Measurements from ENCODE around the gene NDUFS2. TPM values are rescaled to one million over a fixed set of nuclear protein-coding genes. Genes with fewer than 3 reads are reported as not detected.

The NDUFS2 gene
- total and polyA plus RNA-seq, 9 of the 15 experiments (the other 6 are each of a cell fraction or from before 2014, with no cell fraction given) = 70.0 to 176 (median 141) TPM

GRCh38 chr1:161177112-161177935 lies 24.8 kb upstream of the NDUFS2 start, which contains the start of gene B4GALT3 (continued):
- TF ChIP-seq NCOA6 (IDR thresholded peaks at IDR 0.05) (no peak), ZNF280A (IDR thresholded peaks at IDR 0.05; ENCODE audit: low read depth, partially characterized antibody) (no peak), ZKSCAN8 (CRISPR knock-in tag; IDR thresholded peaks at IDR 0.05) (no peak), RBM39 (optimal IDR thresholded peaks at IDR 0.05; ENCODE audit: low read depth, low read length) (peak; percentile 19), TFAP4 (CRISPR knock-in tag; IDR thresholded peaks at IDR 0.05; ENCODE audit: borderline replicate concordance) (peak; percentile 75), POU5F1 (IDR thresholded peaks at IDR 0.05; ENCODE audit: borderline replicate concordance, low read depth, low read length, partially characterized antibody) (no peak), MXD1 (CRISPR knock-in tag; IDR thresholded peaks at IDR 0.05; ENCODE audit: borderline replicate concordance, poor library complexity, severe bottlenecking) (peak; percentile 31), ARID3A (IDR thresholded peaks at IDR 0.05; ENCODE audit: borderline replicate concordance, low read depth, low read length) (peak; percentile 42; the same call in 1 of the 2 replicates), VEZF1 (CRISPR knock-in tag; IDR thresholded peaks at IDR 0.05) (peak; percentile 60), TEAD1 (CRISPR knock-in tag; IDR thresholded peaks at IDR 0.05) (peak in 1 of 2 experiments; percentile 62; a peak in 2 of 4 replicates), LCOR (CRISPR knock-in tag; IDR thresholded peaks at IDR 0.05) (peak; percentile 69; the same call in 1 of the 2 replicates), BCOR (IDR thresholded peaks at IDR 0.05) (peak; percentile 73), HMGN3 (IDR thresholded peaks at IDR 0.05; ENCODE audit: borderline replicate concordance, extremely low read depth, insufficient read length, low read depth, low read length) (peak; percentile 72), ZNF263 (CRISPR knock-in tag; IDR thresholded peaks at IDR 0.05; ENCODE audit: borderline replicate concordance) (peak; percentile 43; the same call in 1 of the 2 replicates), SMARCE1 (IDR thresholded peaks at IDR 0.05) (peak; percentile 23; the same call in 1 of the 2 replicates), NR2C2 (CRISPR knock-in tag; IDR thresholded peaks at IDR 0.05) (peak; percentile 47; the same call in 1 of the 2 replicates), NR2C2 (tag; IDR thresholded peaks at IDR 0.05) (peak; percentile 89), ETV5 (CRISPR knock-in tag; IDR thresholded peaks at IDR 0.05; ENCODE audit: low read depth) (peak; percentile 74), ZNF134 (CRISPR knock-in tag; conservative IDR thresholded peaks at IDR 0.05) (peak; percentile 90), SMARCC2 (IDR thresholded peaks at IDR 0.05; ENCODE audit: low read depth) (0 out of 2 replicates have a peak, but pooled peaks have one; percentile 24), POLR2G (IDR thresholded peaks at IDR 0.05; ENCODE audit: low read depth, low read length) (peak; percentile 94)
